CD4-positive, alpha-beta T cell treated with Interleukin-1 beta for 1 hour (primary cell): ENCODE data around the gene TUBB6.

Source experiments
- DNase-seq, 2 donors: peaks; one replicate each; pipeline ENCODE4 v3.0.0-alpha.2; 2020 to 2022

The TUBB6 gene

GRCh38 chr18:12291690-12292089, 16.4 kb upstream of the TUBB6 start:
- DNase-seq: no peak

GRCh38 chr18:12293831-12294230, 14.2 kb upstream of the TUBB6 start:
- DNase-seq: no peak

GRCh38 chr18:12295389-12296086, 12.5 kb upstream of the TUBB6 start:
- DNase-seq: no peak

GRCh38 chr18:12296087-12296403, 12.0 kb upstream of the TUBB6 start:
- no peak for DNase-seq

GRCh38 chr18:12296457-12296856, 11.6 kb upstream of the TUBB6 start:
- no peak for DNase-seq

GRCh38 chr18:12299862-12300261, 8.2 kb upstream of the TUBB6 start:
- DNase-seq: no peak

- no peak for DNase-seq
These were observed 6.6 kb upstream of the TUBB6 start for GRCh38 chr18:12301263-12302005.

GRCh38 chr18:12302391-12303147, 5.5 kb upstream of the TUBB6 start:
- no peak for DNase-seq

GRCh38 chr18:12304351-12305210, 3.5 kb upstream of the TUBB6 start:
- DNase-seq: no peak

GRCh38 chr18:12305211-12305610, 2.8 kb upstream of the TUBB6 start:
- DNase-seq: no peak

- DNase-seq: no peak
These were observed 2.0 kb upstream of the TUBB6 start for GRCh38 chr18:12305930-12306629.

GRCh38 chr18:12306752-12307700, 1.0 kb upstream of the TUBB6 start:
- peak in 1 of 2 donors; percentile 35 for DNase-seq

- DNase-seq: peak in 1 of 2 donors; percentile 72
These were observed 502 bp downstream of the TUBB6 start for GRCh38 chr18:12308386-12309100.

GRCh38 chr18:12309683-12310198, 1.7 kb downstream of the TUBB6 start:
- no peak for DNase-seq

GRCh38 chr18:12310762-12311161, 2.7 kb downstream of the TUBB6 start:
- no peak for DNase-seq

- DNase-seq: no peak
These were observed 4.9 kb downstream of the TUBB6 start for GRCh38 chr18:12312976-12313375.

- DNase-seq: no peak
These were observed 5.6 kb downstream of the TUBB6 start for GRCh38 chr18:12313530-12314245.

- no peak for DNase-seq
These were observed 6.7 kb downstream of the TUBB6 start for GRCh38 chr18:12314591-12315305.

- peak in 1 of 2 donors; percentile 8 for DNase-seq
These were observed 7.4 kb downstream of the TUBB6 start for GRCh38 chr18:12315490-12315889.
